Neural cell (in vitro differentiated cells): ENCODE results near the gene STAT5B. TPM values are rescaled to one million over a fixed set of nuclear protein-coding genes. Genes with fewer than 3 reads are reported as not detected.

Source experiments
- H2AFZ ChIP-seq: fragments of 200-600, 300-800 bp; sonication (generic), shearing (Covaris generic); 2 replicates; pipeline ENCODE4 v1.6.0; 2014; ENCODE audit warnings: low read depth, mild to moderate bottlenecking, antibody characterized with exemption, low read length, moderate library complexity
- H3F3A ChIP-seq: fragments of 200-600 bp; shearing (Covaris generic); 2 replicates; pipeline ENCODE4 v1.6.1; 2016; ENCODE audit warnings: mild to moderate bottlenecking, moderate library complexity, mixed read lengths, antibody characterized with exemption, low read length; ENCODE audit not compliant: insufficient read depth, poor library complexity, severe bottlenecking
- H3K27ac ChIP-seq: fragments of 200-600, 300-800 bp; sonication (generic), shearing (Covaris generic); 2 replicates; pipeline ENCODE4 v1.5.1; 2014; ENCODE audit warnings: mild to moderate bottlenecking, low read length, moderate library complexity
- H3K27me3 ChIP-seq: fragments of 300-800, 200-600 bp; sonication (generic), shearing (Covaris generic); 2 replicates; pipeline ENCODE4 v1.6.0; 2014; ENCODE audit warnings: mild to moderate bottlenecking, low read depth, low read length, moderate library complexity; ENCODE audit not compliant: insufficient read depth
- H3K36me3 ChIP-seq: fragments of 300-800, 200-600 bp; sonication (generic), shearing (Covaris generic); 2 replicates; pipeline ENCODE4 v1.5.1; 2014; ENCODE audit warnings: mild to moderate bottlenecking, antibody characterized with exemption, low read length, moderate library complexity; ENCODE audit not compliant: insufficient read depth
- H3K4me2 ChIP-seq: fragments of 300-800, 200-600 bp; sonication (generic), shearing (Covaris generic); 2 replicates; pipeline ENCODE4 v1.6.0; 2014; ENCODE audit warnings: mild to moderate bottlenecking, low read length
- H3K4me3 ChIP-seq: fragments of 300-800, 200-600 bp; sonication (generic), shearing (Covaris generic); 2 replicates; pipeline ENCODE4 v1.5.1; 2014; ENCODE audit warnings: mild to moderate bottlenecking, low read length, moderate library complexity
- H3K79me2 ChIP-seq: fragments of 200-600 bp; shearing (Covaris generic); replicated peaks from 2 replicates; pipeline ENCODE4 v1.6.0; 2014; ENCODE audit warnings: mild to moderate bottlenecking, low read length, moderate library complexity; ENCODE audit not compliant: insufficient read depth
- H3K9ac ChIP-seq: fragments of 300-800, 200-600 bp; sonication (generic), shearing (Covaris generic); 2 replicates; pipeline ENCODE4 v1.6.1; 2016; ENCODE audit warnings: mild to moderate bottlenecking, low read length, mixed read lengths
- H3K9me2 ChIP-seq: fragments of 200-600 bp; shearing (Covaris generic); 2 replicates; pipeline ENCODE4 v1.6.1; 2016; ENCODE audit warnings: mild to moderate bottlenecking, low read length, mixed read lengths; ENCODE audit not compliant: insufficient read depth
- H3K9me3 ChIP-seq: fragments of 200-600, 300-800 bp; sonication (generic), shearing (Covaris generic); 2 replicates; pipeline ENCODE4 v1.6.1; 2016; ENCODE audit warnings: mild to moderate bottlenecking, mixed run types, low read length, moderate library complexity, mixed read lengths
- H4K20me1 ChIP-seq: fragments of 200-600 bp; shearing (Covaris generic); 2 replicates; pipeline ENCODE4 v1.6.1; 2016; ENCODE audit warnings: mild to moderate bottlenecking, mixed run types; ENCODE audit not compliant: insufficient read depth
- CTCF ChIP-seq: fragments of 450-650 bp; IDR thresholded peaks from 2 replicates; pipeline ENCODE4 v1.5.1; 2014; ENCODE audit warnings: antibody characterized with exemption, mild to moderate bottlenecking, moderate library complexity; ENCODE audit not compliant: poor library complexity, severe bottlenecking
- EP300 ChIP-seq: fragments of 450-650 bp; conservative IDR thresholded peaks from 2 replicates; pipeline ENCODE4 v1.6.1; 2014; ENCODE audit warnings: antibody characterized with exemption, mild to moderate bottlenecking, moderate library complexity; ENCODE audit not compliant: poor library complexity, severe bottlenecking
- EZH2 ChIP-seq: fragments of 200-600, 300-800 bp; shearing (Covaris generic), sonication (generic); IDR thresholded peaks from 2 replicates; pipeline ENCODE4 v1.6.1; 2014; ENCODE audit warnings: antibody characterized with exemption, low read length, borderline replicate concordance, mild to moderate bottlenecking; ENCODE audit not compliant: insufficient read depth, poor library complexity, severe bottlenecking
- MXI1 ChIP-seq: fragments of 450-650 bp; conservative IDR thresholded peaks from 2 replicates; pipeline ENCODE4 v1.6.1; 2014; ENCODE audit warnings: antibody characterized with exemption, mild to moderate bottlenecking; ENCODE audit not compliant: poor library complexity, severe bottlenecking
- POLR2AphosphoS5 ChIP-seq: IDR thresholded peaks from 2 replicates; pipeline ENCODE4 v1.6.1; 2012
- REST ChIP-seq: IDR thresholded peaks from 2 replicates; pipeline ENCODE4 v1.6.1; 2012; ENCODE audit warnings: borderline replicate concordance
- SMC3 ChIP-seq: fragments of 450-650 bp; conservative IDR thresholded peaks from 2 replicates; pipeline ENCODE4 v1.6.1; 2014; ENCODE audit warnings: antibody characterized with exemption, mild to moderate bottlenecking, moderate library complexity; ENCODE audit not compliant: poor library complexity
- TAF1 ChIP-seq: IDR thresholded peaks from 2 replicates; pipeline ENCODE4 v1.6.1; 2012; ENCODE audit warnings: low read depth
- polyA plus RNA-seq: library from polyadenylated mRNA; depleted of rRNA; stranded (reverse); fragments of >200 nt; gene quantifications from 2 replicates; pipeline ENCODE4 v1.2.3, GENCODE V29; 2014

Gene STAT5B
- polyA plus RNA-seq, 1 donor from 2014 or later: 47.4 TPM

- Histone ChIP-seq H3K9me2 (no peaks in the 10 kb centered on the region), H3K36me3 (no peaks in the 10 kb centered on the region), H4K20me1 (peaks cover 5% of the 10 kb centered on the region), H3K4me3 (no peak overlapping the region), H3K27me3 (no peaks in the 10 kb centered on the region), H2AFZ (no peak overlapping the region), H3K9me3 (no peaks in the 10 kb centered on the region), H3K4me2 (no peak overlapping the region), H3K79me2 (peaks cover 79% of the 10 kb centered on the region), H3K9ac (no peak overlapping the region), H3K27ac (no peak overlapping the region), H3F3A (no peaks in the 10 kb centered on the region)
- TF ChIP-seq SMC3: no peak
- no peak for TF ChIP-seq EZH2
- no peak for TF ChIP-seq EP300
- TF ChIP-seq TAF1: no peak
- no peak for TF ChIP-seq CTCF
- TF ChIP-seq POLR2AphosphoS5: no peak
- TF ChIP-seq MXI1: no peak
- TF ChIP-seq REST: no peak
These were observed 5.0 kb downstream of the STAT5B start for GRCh38 chr17:42271006-42271778.

GRCh38 chr17:42270596-42270995 lies 5.6 kb downstream of the STAT5B start:
- no peak overlapping the region for H3K4me3 ChIP-seq

GRCh38 chr17:42270170-42270535 lies 6.0 kb downstream of the STAT5B start:
- Histone ChIP-seq H3K27ac (no peak overlapping the region), H4K20me1 (peaks cover 5% of the 10 kb centered on the region), H3F3A (no peaks in the 10 kb centered on the region), H3K27me3 (no peaks in the 10 kb centered on the region), H3K9ac (no peak overlapping the region), H3K79me2 (peaks cover 77% of the 10 kb centered on the region), H2AFZ (no peak overlapping the region), H3K36me3 (no peaks in the 10 kb centered on the region), H3K9me3 (no peaks in the 10 kb centered on the region), H3K4me3 (no peak overlapping the region), H3K9me2 (no peaks in the 10 kb centered on the region), H3K4me2 (no peak overlapping the region)
- TF ChIP-seq SMC3 (no peak), EP300 (no peak), EZH2 (no peak), CTCF (no peak)

More at GRCh38 chr17:42270596-42270995, 5.6 kb downstream of the STAT5B start:
- Histone ChIP-seq H3K9ac (no peak overlapping the region), H3F3A (no peaks in the 10 kb centered on the region), H4K20me1 (peaks cover 5% of the 10 kb centered on the region), H3K9me2 (no peaks in the 10 kb centered on the region), H3K9me3 (no peaks in the 10 kb centered on the region), H3K36me3 (no peaks in the 10 kb centered on the region), H3K27me3 (no peaks in the 10 kb centered on the region), H2AFZ (no peak overlapping the region), H3K79me2 (peaks cover 79% of the 10 kb centered on the region), H3K4me2 (no peak overlapping the region), H3K27ac (no peak overlapping the region)
- no peak for TF ChIP-seq TAF1
